Stimulated activated CD4-positive, alpha-beta T cell treated with anti-CD3 and anti-CD28 coated beads, Interleukin-2, amount 100 ng/mL, for 24 hours (primary cell): Measurements from ENCODE around the gene SRGAP1.
"Not testable (repeated sequence)": the region's sequence is repeated elsewhere in the genome, so short reads cannot be mapped to it uniquely, and the experiment has no call there.

Experiments used
- DNase-seq, 2 donors: peaks; one replicate each; pipeline ENCODE4 v3.0.0-alpha.2; 2020

SRGAP1 gene

GRCh38 chr12:63978519-63978918 is 134.0 kb downstream of the SRGAP1 start:
- no peak for DNase-seq

DNA sequence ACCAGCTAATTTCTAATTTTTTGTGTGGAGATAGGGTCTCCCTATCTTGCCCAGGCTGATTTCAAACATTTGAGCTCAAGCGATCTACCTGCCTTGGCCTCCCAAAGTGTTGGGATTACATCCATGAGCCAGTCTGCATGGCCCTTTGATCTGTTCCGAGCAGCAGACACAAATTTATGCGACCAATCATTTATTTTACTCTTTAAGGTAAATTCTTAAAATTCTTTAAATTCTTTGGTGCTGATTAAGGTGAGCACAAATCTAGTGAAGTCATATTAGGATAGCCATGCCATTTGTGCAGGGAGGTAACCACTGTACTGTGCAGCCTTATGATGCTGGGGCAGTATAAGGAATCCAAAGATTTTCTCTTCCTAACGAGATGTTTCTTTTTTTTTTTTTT is 135.7 kb downstream of the SRGAP1 start:
- no peak for DNase-seq

- no peak for DNase-seq
Measured at GRCh38 chr12:63981343-63981742, 136.8 kb downstream of the SRGAP1 start.

- DNase-seq = no peak
Measured at GRCh38 chr12:63982604-63983295, 138.2 kb downstream of the SRGAP1 start.

- no peak for DNase-seq
Measured at GRCh38 chr12:63985456-63985855, 141.0 kb downstream of the SRGAP1 start.

- DNase-seq = no peak
Measured at GRCh38 chr12:63985945-63986344, 141.4 kb downstream of the SRGAP1 start.

GRCh38 chr12:63989301-63989845 is 144.9 kb downstream of the SRGAP1 start:
- DNase-seq = no peak

- DNase-seq = no peak
Measured at GRCh38 chr12:63990828-63991547, 146.5 kb downstream of the SRGAP1 start.

DNA sequence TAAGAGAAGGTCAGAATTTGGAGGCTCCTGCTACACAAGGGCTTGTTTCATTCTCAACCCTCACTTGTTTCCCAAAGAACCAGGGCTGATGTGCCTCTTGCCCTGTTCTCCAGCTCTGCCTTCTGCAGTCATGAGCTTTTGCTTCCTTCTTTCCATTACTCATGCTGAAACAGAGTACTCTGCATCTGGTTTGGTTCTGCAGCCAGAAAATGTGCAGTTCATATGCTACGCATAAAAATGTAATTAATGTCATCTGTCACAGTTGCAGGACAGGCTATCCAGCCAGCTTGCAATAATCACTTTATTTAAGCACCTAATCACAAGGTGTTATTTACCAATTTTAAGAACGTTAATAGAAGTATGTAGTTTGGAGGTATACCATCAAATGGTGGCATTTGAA is 150.2 kb downstream of the SRGAP1 start:
- DNase-seq = no peak

GRCh38 chr12:63995512-63995911 is 151.0 kb downstream of the SRGAP1 start:
- DNase-seq = no peak

DNA sequence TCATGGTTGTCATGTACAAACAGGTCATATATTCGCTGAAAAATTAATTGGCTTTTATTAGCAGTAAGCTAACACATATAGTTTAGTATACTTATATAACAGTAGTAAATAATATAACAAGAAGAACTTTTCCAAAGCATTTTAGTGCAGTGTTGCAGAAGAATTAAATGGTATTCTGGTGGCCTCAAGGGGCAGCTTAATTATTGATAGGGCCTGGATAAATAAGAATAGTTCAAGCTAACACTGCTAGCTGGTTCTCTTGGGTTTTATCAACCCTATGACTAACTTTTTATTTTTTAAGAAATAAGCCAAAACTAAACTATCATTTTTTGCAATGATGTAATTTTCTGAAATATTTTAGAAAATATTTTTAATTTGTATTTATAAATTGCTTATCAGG is 152.1 kb downstream of the SRGAP1 start:
- DNase-seq = no peak

DNA sequence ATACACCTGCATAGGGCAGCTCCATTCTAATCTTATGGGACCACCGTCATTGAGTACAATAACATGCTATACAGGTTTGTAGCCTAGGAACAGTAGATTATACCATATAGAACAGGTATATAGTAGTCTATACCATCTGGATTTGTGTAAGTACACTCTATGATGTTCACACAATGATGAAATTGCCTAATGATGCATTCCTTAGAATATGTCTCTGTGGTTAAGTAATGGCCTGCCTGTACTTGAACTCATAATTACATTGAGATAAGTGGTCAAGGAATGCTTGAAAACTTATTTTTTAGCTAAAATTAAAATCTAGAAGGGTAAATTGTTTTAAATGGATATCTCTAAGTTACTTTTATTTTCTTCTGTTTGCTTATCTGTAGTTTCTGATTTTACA is 152.7 kb downstream of the SRGAP1 start:
- DNase-seq = no peak

DNA sequence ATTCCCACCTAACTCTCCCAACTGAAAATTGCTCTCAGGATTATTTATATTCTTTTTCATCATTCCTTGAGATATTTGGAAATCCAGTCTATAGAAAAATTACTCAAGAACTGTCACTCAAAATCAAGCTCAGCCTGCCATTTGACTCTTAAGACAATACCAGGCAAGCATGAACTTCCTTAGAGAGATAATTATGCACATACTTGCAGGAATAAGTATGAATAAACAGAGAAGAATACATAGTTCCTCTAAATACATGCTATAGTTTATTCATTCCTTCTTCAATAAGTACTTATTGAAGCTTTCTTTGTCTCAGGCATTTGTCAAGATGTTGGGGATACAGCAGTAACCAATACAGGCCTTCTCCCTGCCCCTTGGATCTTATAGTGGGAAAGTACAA is 154.1 kb downstream of the SRGAP1 start:
- no peak for DNase-seq

DNA sequence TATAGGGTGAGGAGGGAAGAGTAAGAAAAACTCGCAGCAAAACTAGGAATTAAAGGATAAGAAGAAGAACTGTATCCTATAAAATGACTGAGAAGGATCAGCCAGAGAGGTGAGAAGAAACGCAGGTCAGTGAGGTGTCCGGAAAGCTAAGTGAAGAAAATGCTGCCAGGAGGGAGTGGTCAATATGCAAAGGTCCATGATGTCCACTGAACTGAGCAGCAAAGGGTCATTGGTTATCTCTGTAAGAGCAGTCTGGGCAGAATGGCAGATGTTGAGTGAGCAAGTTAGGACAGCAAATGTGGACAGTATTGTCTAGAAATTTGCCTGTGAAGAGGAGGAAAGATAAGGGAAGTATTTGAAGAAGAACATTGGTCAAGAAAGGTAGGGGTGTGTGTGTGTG is 155.4 kb downstream of the SRGAP1 start:
- DNase-seq = no peak

DNA sequence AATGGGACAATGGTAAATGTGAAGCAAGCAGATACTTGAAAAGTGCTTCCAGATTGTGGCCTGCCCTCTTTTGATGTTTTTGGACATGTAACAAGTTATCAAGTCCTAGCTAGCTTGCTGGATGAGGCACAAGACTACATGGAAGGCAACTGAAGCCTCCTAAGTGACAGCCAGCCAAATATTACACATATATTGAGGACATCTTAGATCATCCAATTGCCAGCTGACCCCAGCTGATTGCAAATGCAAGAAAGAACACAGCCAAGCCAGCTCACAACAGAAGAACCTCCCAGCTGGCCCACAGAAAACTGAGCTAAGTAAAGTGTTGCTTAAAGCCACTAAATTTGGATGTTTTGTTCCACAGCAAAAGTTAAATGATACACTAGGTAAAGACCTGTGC is 156.9 kb downstream of the SRGAP1 start:
- DNase-seq = no peak

GRCh38 chr12:64004641-64005040 is 160.1 kb downstream of the SRGAP1 start:
- no peak for DNase-seq

DNA sequence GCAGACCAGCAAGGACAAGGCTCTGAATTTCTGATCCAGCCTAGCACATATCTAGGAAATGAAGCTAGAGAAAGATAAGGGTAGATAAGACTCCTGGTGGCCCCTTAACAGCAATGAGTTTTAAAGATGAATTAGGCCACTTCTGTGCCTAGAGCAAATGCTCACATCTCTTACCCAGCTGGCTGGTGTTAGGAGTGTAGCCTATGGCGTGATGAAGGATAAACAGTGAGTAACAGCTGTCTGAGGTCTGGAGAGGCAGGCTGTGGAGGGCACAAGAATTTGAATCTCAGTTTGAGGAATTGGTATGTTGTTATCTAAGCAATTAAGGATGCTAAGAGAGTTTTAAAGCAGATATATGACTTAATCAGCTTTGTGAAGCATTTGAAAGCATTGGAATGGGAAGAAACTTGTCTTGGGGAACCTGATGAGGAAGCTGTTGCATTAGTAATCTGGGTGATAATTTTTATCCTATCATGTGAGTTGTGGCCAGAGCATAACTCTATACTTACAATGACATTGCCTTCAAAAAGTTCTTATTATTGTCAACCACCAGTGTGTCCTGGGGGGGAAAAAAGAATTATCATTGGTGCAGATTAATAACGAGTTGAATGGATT is 161.8 kb downstream of the SRGAP1 start:
- no peak for DNase-seq

- DNase-seq = no peak
Measured at GRCh38 chr12:64007853-64008252, 163.4 kb downstream of the SRGAP1 start.

GRCh38 chr12:64008596-64008995 is 164.1 kb downstream of the SRGAP1 start:
- DNase-seq = no peak

DNA sequence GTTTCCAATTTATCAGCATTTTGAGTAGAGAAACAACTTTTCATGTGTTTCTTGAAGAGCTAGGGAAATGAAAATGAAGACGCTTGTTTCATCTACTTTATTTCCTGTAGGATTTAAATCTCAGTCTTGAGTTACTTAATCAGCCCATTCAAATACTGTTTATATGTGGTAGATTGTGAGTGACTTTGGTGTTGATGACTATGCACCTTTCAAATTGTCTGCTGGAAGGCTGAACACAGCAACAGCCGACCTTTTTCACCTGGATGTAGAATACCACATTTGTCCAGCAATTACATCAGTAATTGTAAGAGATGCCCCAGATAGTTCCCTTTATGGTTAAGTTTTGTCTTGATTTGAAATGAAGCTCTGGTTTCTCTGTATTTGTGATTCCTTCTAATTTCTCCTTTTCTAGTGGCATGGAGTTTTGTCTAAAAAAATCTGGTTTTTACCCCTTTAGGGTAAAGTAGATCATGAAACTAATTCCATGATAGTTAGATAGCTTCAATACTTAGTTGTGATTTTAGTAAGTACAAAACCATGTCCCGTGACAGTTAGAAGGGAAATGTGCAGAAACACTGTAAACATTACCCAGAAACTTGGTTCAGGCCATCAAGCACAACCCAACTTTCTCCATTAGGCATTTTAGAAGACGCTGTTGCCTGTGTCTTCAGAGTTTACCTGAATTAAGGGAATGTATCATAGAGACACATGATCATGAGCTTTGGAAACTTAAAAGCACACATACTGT is 165.0 kb downstream of the SRGAP1 start:
- DNase-seq = no peak

DNA sequence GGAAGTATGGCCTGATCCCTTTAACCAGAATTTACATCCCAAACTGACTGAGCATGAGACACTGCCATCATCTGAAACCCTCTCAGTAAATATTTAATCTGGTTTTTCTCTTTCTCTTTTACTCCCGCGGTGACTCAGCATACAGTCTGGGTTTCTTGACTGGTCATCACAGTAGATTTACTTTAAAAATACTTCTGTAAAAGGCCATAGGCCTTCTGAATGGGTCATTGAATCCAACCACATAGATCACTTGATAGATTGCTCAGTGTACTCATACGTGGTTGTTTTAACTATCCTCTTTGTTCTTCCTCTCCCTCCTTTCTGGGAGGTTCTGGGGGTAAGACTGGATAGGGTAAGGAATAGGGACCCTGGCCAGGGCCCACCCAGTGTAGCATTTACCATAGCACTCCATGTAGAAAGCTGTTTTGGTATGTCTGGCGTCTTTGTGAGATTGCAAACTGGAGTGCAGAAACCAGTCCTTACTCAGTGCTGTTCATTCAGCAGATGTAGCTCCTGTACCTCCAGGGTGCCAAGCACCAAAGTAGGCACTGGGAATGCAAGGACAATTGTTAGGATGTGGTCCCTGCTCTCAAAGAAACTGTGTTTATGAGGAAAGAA is 165.7 kb downstream of the SRGAP1 start:
- no peak for DNase-seq

DNA sequence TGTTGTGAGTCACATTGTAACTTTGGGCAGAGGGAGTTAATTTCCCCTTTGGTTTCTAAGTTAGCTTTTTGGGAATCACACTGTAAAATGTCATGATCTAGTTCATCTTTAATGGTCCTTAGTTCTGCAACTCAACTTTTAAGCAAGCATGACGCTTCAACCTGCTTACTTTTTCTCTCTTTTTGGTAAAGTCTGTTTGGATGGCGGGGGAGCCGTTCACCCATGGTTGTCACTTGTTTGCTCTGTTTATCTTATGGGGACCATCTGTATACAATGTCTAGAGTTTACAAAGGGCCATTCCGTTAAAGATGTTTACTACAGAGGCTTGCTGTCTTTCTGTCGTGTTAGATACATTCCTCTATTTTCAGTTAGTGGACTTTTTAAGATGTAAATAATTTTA is 172.0 kb downstream of the SRGAP1 start:
- DNase-seq = no peak

DNA sequence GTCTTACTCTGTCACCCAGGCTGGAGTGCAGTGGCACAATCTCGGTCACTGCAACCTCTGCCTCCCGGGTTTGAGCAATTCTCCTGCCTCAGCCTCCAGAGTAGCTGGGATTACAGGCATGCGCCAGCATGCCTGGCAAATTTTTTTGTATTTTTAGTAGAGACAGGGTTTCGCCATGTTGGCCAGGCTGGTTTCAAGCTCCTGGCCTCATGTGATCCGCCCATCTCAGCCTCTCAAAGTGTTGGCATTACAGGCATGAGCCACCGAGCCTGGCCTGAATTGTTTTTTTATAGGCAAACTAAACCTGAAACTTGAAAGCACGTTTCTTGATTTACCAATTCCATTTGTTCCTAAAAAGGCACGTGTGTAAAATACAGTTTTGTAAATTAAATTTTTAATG is 173.6 kb downstream of the SRGAP1 start:
- DNase-seq = not testable (repeated sequence)
